ENCODE measurements around the gene FAM151B. TPM values are rescaled to one million over a fixed set of nuclear protein-coding genes. Genes with fewer than 3 reads are reported as not detected.
A peak's percentile ranks its signal among the peaks of the same experiment; 100 is the strongest.

FAM151B gene
- total and polyA plus RNA-seq, 9 of the 15 experiments (the other 6 are each of a cell fraction or from before 2014, with no cell fraction given): 0.10 to 0.46 (median 0.22) TPM; not detected in 2

DNA sequence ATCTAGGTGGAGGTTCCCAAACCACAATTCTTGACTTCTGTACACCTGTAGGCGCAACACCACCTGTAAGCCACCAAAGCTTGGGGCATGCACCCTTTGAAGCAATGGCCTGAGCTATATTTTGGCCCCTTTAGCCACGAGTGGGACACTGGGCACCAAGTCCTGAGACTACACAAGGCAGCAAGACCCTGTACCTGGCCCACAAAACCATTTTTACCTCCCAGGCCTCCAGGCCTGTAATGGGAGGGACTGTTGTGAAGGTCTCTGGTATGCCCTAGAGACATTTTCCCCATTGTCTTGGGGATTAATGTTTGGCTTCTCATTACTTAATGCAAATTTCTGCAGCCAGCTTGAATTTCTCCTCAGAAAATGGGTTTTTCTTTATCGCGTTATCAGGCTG lies 24.6 kb upstream of the FAM151B start:
- Histone ChIP-seq H3K79me2 (ENCODE audit: control insufficient read depth, insufficient read depth, low read length) (no peaks in the 10 kb centered on the region), H3K27ac (ENCODE audit: extremely low read depth, low read depth, low read length) (no peak overlapping the region), H3K36me3 (ENCODE audit: control insufficient read depth, insufficient read depth, low read length) (peaks cover 18% of the 10 kb centered on the region; the same call in 2 of the 3 replicates), H3K4me3 (no peak overlapping the region), H3K4me2 (ENCODE audit: insufficient read depth, low read length) (no peak overlapping the region), H4K20me1 (replicated peaks; ENCODE audit: control insufficient read depth, insufficient read depth, low read length) (no peaks in the 10 kb centered on the region), H3K9me1 (ENCODE audit: control insufficient read depth, insufficient read depth, low read length) (no peaks in the 10 kb centered on the region), H3K9me3 (replicated peaks; ENCODE audit: control insufficient read depth, insufficient read depth, low read depth, low read length) (no peaks in the 10 kb centered on the region; the same call in none of the 2 replicates), H3K9ac (ENCODE audit: insufficient read depth in 1 of 2, low read depth in 2 of 2, low read length in 2 of 2) (no peak overlapping the region), H2AFZ (ENCODE audit: low read depth, low read length) (no peak overlapping the region), H3K27me3 (ENCODE audit: control insufficient read depth in 2 of 2, insufficient read depth in 2 of 2, low read length in 2 of 2) (no peaks in the 10 kb centered on the region), H3K4me1 (replicated peaks in 1 of 2; ENCODE audit: control insufficient read depth in 2 of 2, insufficient read depth in 2 of 2, low read length in 2 of 2) (no peaks in the 10 kb centered on the region)
- ATAC-seq: no peak
- in situ Hi-C loops (cut with MboI) (no loop called here), intact Hi-C loops (cut with micrococcal nuclease) (no loop called here)
- 87% methylated on average over 4 of the region's 4 CpGs for WGBS (ENCODE audit: insufficient coverage, low coverage, missing lambda C conversion rate)
- CTCF ChIA-PET (ENCODE audit: low intra/inter-chr PET ratio): no interaction called here
- FAIRE-seq: no peak
- no TSS peak for BruUV-seq (replicated peaks)
- DNase-seq (ENCODE audit: extremely low read depth in 1 of 4, low spot score in 3 of 4): no peak
- no peak for TF ChIP-seq TEAD4 (IDR thresholded peaks at IDR 0.05; ENCODE audit: low read length)
- TF ChIP-seq TEAD4 (CRISPR knock-in tag; IDR thresholded peaks at IDR 0.05; ENCODE audit: borderline replicate concordance): no peak
- TF ChIP-seq ZFP36 (IDR thresholded peaks at IDR 0.05; ENCODE audit: low read depth, low read length, partially characterized antibody): peak; percentile 65
- TF ChIP-seq MTF1 (CRISPR knock-in tag; IDR thresholded peaks at IDR 0.05; ENCODE audit: borderline replicate concordance): no peak
- POLR2A ChIA-PET: no interaction called here

DNA sequence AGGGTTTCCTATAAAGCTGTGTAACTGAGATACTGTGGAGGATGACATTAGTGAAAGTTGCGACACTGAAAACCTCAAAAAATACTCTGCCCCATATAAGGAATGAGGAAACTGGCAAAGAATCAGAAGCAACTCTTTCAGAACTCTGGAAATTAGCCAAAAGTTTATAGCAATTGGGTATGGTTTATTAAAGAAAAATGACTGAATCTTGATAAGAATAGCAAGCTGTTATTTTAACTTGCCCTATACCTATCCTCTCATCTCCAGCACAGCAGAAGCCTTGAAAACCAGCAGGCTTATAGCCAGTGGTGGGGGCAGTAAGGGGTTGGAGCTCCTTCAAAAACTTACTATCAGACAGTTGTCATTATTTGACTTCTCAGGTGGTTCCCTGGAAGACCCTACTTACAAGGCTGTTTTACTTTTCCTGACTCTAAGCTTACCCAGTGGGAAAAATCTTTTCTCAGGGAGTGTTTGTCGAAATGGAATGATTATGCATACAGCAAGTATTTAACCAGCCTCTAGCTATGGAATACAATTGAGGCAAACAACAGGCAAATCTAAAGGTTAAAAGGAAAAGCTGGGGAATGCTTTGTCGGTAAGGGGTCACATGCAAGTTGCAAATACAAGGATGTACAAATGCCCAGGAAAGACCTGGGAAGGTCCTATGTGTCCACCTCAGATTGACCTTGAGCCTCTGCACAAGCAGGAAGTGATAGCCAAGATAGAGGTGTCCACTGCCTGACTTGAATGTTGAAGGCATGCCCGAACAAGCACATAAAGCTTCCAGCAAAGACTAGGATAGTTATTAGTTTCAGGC lies 21.0 kb upstream of the FAM151B start:
- FAIRE-seq (no peak), DNase-seq (ENCODE audit: extremely low read depth in 1 of 4, low spot score in 3 of 4) (no peak), ATAC-seq (no peak)
- 39% methylated on average over 4 of the region's 4 CpGs for WGBS (ENCODE audit: insufficient coverage, low coverage, missing lambda C conversion rate)
- Histone ChIP-seq H3K4me3 (no peak overlapping the region), H3K9me3 (replicated peaks; ENCODE audit: control insufficient read depth, insufficient read depth, low read depth, low read length) (no peaks in the 10 kb centered on the region; the same call in none of the 2 replicates), H2AFZ (ENCODE audit: low read depth, low read length) (no peak overlapping the region), H3K9ac (ENCODE audit: insufficient read depth in 1 of 2, low read depth in 2 of 2, low read length in 2 of 2) (no peak overlapping the region), H3K9me1 (ENCODE audit: control insufficient read depth, insufficient read depth, low read length) (no peaks in the 10 kb centered on the region), H4K20me1 (replicated peaks; ENCODE audit: control insufficient read depth, insufficient read depth, low read length) (no peaks in the 10 kb centered on the region), H3K27ac (ENCODE audit: extremely low read depth, low read depth, low read length) (no peak overlapping the region), H3K36me3 (ENCODE audit: control insufficient read depth, insufficient read depth, low read length) (peaks cover 3% of the 10 kb centered on the region; the same call in 1 of the 3 replicates), H3K27me3 (ENCODE audit: control insufficient read depth in 2 of 2, insufficient read depth in 2 of 2, low read length in 2 of 2) (no peaks in the 10 kb centered on the region), H3K79me2 (ENCODE audit: control insufficient read depth, insufficient read depth, low read length) (no peaks in the 10 kb centered on the region), H3K4me2 (ENCODE audit: insufficient read depth, low read length) (no peak overlapping the region), H3K4me1 (replicated peaks in 1 of 2; ENCODE audit: control insufficient read depth in 2 of 2, insufficient read depth in 2 of 2, low read length in 2 of 2) (no peaks in the 10 kb centered on the region)
- BruUV-seq (replicated peaks): no TSS peak
- CTCF ChIA-PET (ENCODE audit: low intra/inter-chr PET ratio): no interaction called here
- intact Hi-C loops (cut with micrococcal nuclease) (no loop called here), in situ Hi-C loops (cut with MboI) (no loop called here)
- POLR2A ChIA-PET: interaction anchor here (0.9 kb wide), 1 partner anchor 14 kb away, joined by 3 read pairs; no protein-coding TSS in a partner anchor
- TF ChIP-seq, protein P1, sequence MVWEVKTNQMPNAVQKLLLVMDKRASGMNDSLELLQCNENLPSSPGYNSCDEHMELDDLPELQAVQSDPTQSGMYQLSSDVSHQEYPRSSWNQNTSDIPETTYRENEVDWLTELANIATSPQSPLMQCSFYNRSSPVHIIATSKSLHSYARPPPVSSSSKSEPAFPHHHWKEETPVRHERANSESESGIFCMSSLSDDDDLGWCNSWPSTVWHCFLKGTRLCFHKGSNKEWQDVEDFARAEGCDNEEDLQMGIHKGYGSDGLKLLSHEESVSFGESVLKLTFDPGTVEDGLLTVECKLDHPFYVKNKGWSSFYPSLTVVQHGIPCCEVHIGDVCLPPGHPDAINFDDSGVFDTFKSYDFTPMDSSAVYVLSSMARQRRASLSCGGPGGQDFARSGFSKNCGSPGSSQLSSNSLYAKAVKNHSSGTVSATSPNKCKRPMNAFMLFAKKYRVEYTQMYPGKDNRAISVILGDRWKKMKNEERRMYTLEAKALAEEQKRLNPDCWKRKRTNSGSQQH (CRISPR knock-in tag; IDR thresholded peaks at IDR 0.05): no peak
- TF ChIP-seq RBM39 (optimal IDR thresholded peaks at IDR 0.05; ENCODE audit: low read depth, low read length) (no peak), ZNF79 (CRISPR knock-in tag; IDR thresholded peaks at IDR 0.05; ENCODE audit: low read depth) (no peak), EP300 (IDR thresholded peaks at IDR 0.05; ENCODE audit: low read length) (no peak), SMAD4 (CRISPR knock-in tag; conservative IDR thresholded peaks at IDR 0.05) (no peak), RBFOX2 (IDR thresholded peaks at IDR 0.05; ENCODE audit: low read depth, low read length) (no peak), NFXL1 (CRISPR knock-in tag; IDR thresholded peaks at IDR 0.05) (no peak)
- TF ChIP-seq, protein P2, sequence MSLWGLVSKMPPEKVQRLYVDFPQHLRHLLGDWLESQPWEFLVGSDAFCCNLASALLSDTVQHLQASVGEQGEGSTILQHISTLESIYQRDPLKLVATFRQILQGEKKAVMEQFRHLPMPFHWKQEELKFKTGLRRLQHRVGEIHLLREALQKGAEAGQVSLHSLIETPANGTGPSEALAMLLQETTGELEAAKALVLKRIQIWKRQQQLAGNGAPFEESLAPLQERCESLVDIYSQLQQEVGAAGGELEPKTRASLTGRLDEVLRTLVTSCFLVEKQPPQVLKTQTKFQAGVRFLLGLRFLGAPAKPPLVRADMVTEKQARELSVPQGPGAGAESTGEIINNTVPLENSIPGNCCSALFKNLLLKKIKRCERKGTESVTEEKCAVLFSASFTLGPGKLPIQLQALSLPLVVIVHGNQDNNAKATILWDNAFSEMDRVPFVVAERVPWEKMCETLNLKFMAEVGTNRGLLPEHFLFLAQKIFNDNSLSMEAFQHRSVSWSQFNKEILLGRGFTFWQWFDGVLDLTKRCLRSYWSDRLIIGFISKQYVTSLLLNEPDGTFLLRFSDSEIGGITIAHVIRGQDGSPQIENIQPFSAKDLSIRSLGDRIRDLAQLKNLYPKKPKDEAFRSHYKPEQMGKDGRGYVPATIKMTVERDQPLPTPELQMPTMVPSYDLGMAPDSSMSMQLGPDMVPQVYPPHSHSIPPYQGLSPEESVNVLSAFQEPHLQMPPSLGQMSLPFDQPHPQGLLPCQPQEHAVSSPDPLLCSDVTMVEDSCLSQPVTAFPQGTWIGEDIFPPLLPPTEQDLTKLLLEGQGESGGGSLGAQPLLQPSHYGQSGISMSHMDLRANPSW (CRISPR knock-in tag; IDR thresholded peaks at IDR 0.05): no peak
